ENCODE results near the gene ABHD16B. TPM values are rescaled to one million over a fixed set of nuclear protein-coding genes. Genes with fewer than 3 reads are reported as not detected.

ABHD16B gene
- total and polyA plus RNA-seq, 10 of the 15 experiments (the other 5 are each of a cell fraction or from before 2014, with no cell fraction given) = 0.13 TPM; not detected in 9

DNA sequence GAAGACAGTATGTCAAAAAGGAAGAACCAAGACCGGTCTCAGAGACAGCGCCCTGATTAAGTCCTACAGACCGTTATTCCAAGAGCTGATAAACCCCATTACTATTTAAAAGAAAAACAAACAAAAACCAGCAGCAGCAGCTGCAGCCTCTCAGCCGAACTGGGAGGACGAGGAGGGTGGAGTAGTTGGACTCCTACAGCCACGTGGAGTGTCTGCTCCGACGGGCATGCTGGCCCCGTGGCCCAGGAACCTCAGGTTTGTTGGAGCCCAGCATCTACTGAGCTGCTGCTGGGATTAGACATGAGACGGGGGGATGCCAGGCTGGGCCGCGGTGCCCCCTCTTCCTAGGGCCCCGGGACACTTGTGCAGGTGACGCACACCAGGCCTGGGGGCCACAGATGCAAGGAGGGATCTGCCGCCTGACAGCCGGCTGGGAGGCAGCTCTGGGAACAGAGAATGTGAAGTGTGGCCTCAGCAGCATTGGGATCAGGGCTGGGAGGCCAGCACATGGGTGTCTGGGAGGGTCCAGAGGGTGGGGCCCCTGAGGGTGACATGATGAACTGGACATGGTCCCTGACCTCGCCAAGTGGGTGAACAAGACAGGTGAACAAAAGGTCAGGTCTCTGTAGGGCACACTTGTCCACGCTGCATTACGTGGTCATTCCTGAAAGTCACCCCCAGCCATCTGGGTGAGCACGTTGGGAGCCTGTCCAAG, 27.4 kb upstream of the ABHD16B start (continued):
- TF ChIP-seq, protein P1, sequence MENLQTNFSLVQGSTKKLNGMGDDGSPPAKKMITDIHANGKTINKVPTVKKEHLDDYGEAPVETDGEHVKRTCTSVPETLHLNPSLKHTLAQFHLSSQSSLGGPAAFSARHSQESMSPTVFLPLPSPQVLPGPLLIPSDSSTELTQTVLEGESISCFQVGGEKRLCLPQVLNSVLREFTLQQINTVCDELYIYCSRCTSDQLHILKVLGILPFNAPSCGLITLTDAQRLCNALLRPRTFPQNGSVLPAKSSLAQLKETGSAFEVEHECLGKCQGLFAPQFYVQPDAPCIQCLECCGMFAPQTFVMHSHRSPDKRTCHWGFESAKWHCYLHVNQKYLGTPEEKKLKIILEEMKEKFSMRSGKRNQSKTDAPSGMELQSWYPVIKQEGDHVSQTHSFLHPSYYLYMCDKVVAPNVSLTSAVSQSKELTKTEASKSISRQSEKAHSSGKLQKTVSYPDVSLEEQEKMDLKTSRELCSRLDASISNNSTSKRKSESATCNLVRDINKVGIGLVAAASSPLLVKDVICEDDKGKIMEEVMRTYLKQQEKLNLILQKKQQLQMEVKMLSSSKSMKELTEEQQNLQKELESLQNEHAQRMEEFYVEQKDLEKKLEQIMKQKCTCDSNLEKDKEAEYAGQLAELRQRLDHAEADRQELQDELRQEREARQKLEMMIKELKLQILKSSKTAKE (IDR thresholded peaks at IDR 0.05; ENCODE audit: low read depth, poor library complexity, severe bottlenecking) = no peak
- no peak for TF ChIP-seq PAX8 (IDR thresholded peaks at IDR 0.05)

DNA sequence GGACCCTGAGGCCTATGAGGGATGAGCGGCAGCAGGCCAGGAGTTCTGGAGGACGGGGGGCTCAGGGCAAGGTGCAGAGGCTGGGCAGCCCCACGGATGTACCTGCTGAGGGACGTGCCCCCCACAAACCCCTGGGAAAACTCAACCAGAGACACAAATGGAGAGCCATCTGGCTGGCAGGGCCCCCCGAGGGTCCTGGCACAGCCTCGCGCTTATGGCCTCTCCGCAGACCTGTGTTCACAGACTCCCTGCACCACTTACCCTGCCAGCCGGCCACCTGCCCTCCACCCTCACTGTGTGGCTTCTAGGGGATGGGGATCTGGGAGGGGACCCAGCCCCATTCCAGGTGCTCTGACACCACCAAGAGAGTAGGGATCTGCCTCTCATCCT, 26.8 kb upstream of the ABHD16B start:
- Histone ChIP-seq H3K27ac (ENCODE audit: control insufficient read depth, insufficient read depth) (no peak overlapping the region), H3K79me2 (ENCODE audit: control insufficient read depth, insufficient read depth, low read length) (no peaks in the 10 kb centered on the region), H3K4me3 (no peak overlapping the region), H3K9ac (ENCODE audit: control insufficient read depth, insufficient read depth, low read length) (no peak overlapping the region), H3K36me3 (ENCODE audit: control insufficient read depth in 2 of 2, insufficient read depth in 2 of 2, low read length in 1 of 2) (no peaks in the 10 kb centered on the region), H2AFZ (ENCODE audit: control insufficient read depth, low read depth, low read length) (no peak overlapping the region), H3K27me3 (replicated peaks in 1 of 2; ENCODE audit: control insufficient read depth in 2 of 2, insufficient read depth in 2 of 2, low read length in 1 of 2) (peaks cover 0 to 3% of the 10 kb centered on the region in 2 experiments; a peak in 2 of 4 replicates), H3K9me3 (replicated peaks; ENCODE audit: control insufficient read depth, insufficient read depth, low read length) (no peaks in the 10 kb centered on the region), H4K20me1 (ENCODE audit: control insufficient read depth, insufficient read depth) (no peaks in the 10 kb centered on the region), H3K4me1 (ENCODE audit: control insufficient read depth, insufficient read depth, low read length) (no peaks in the 10 kb centered on the region; the same call in 1 of the 2 replicates), H3K4me2 (ENCODE audit: control insufficient read depth, insufficient read depth) (no peak overlapping the region)
- ATAC-seq (no peak), FAIRE-seq (no peak), DNase-seq (ENCODE audit: low read depth, low spot score) (no peak)
- intact Hi-C loops (cut with micrococcal nuclease; ENCODE audit: unreplicated experiment) (no loop called here), in situ Hi-C loops (cut with MboI) (no loop called here)
- ChIA-PET POLR2A (no interaction called here), CTCF (no interaction called here), SMC1A (ENCODE audit: uncharacterized antibody, unreplicated experiment) (no interaction called here), RAD21 (ENCODE audit: unreplicated experiment) (no interaction called here)
- TF ChIP-seq SREBF1 (IDR thresholded peaks at IDR 0.05; ENCODE audit: low read length) (no peak), MXI1 (IDR thresholded peaks at IDR 0.05; ENCODE audit: low read depth, low read length) (no peak), TBL1XR1 (IDR thresholded peaks at IDR 0.05; ENCODE audit: low read depth, low read length) (no peak), HDAC2 (IDR thresholded peaks at IDR 0.05) (no peak), GATAD2B (conservative IDR thresholded peaks at IDR 0.05; ENCODE audit: low read depth) (no peak), MTA3 (IDR thresholded peaks at IDR 0.05; ENCODE audit: borderline replicate concordance, low read length) (no peak)
- TF ChIP-seq, protein P2, sequence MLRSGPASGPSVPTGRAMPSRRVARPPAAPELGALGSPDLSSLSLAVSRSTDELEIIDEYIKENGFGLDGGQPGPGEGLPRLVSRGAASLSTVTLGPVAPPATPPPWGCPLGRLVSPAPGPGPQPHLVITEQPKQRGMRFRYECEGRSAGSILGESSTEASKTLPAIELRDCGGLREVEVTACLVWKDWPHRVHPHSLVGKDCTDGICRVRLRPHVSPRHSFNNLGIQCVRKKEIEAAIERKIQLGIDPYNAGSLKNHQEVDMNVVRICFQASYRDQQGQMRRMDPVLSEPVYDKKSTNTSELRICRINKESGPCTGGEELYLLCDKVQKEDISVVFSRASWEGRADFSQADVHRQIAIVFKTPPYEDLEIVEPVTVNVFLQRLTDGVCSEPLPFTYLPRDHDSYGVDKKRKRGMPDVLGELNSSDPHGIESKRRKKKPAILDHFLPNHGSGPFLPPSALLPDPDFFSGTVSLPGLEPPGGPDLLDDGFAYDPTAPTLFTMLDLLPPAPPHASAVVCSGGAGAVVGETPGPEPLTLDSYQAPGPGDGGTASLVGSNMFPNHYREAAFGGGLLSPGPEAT (IDR thresholded peaks at IDR 0.05; ENCODE audit: low read depth) = no peak
- 65% methylated on average over 9 of the region's 9 CpGs for WGBS (ENCODE audit: insufficient coverage, insufficient replicate concordance, low lambda C conversion rate, missing lambda C conversion rate)
- BruUV-seq (replicated peaks) = no TSS peak
